Measurements from ENCODE around the gene INSR. TPM values are rescaled to one million over a fixed set of nuclear protein-coding genes. Genes with fewer than 3 reads are reported as not detected.

INSR gene
- total RNA-seq, 4 donors from 2014 or later, result 134 to 252 (median 164) TPM

DNA sequence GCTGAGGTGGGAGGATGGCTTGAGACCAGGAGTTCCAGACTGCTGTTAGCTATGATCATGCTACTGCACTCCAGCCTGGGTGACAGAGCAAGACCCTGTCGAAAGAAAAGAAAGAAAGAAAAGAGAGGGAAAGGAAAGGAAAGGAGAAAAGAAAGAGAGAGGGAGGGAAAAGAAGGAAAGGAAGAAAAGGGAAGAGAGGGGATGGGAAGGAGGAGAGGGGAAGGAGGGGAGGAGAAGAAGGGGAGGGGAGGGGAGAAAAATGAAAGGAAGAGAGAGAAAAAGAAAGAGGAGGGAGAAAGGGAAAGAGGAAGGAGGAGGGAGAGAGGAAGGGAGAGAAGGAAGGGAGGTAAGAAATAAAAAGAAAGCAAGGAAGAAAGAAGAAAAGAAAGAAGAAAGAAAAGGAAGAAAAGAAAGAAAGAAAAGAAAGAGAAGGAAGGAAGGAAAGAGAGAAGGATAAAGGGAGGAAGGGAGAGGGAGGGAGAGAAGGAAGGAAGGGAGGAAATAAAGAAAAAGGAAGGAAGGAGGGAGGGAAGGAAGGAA is 44.1 kb downstream of the INSR start:
- TF ChIP-seq EP300 (IDR thresholded peaks at IDR 0.05; ENCODE audit: low read depth), result no peak
- TF ChIP-seq, protein P1, sequence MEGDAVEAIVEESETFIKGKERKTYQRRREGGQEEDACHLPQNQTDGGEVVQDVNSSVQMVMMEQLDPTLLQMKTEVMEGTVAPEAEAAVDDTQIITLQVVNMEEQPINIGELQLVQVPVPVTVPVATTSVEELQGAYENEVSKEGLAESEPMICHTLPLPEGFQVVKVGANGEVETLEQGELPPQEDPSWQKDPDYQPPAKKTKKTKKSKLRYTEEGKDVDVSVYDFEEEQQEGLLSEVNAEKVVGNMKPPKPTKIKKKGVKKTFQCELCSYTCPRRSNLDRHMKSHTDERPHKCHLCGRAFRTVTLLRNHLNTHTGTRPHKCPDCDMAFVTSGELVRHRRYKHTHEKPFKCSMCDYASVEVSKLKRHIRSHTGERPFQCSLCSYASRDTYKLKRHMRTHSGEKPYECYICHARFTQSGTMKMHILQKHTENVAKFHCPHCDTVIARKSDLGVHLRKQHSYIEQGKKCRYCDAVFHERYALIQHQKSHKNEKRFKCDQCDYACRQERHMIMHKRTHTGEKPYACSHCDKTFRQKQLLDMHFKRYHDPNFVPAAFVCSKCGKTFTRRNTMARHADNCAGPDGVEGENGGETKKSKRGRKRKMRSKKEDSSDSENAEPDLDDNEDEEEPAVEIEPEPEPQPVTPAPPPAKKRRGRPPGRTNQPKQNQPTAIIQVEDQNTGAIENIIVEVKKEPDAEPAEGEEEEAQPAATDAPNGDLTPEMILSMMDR (IDR thresholded peaks at IDR 0.05), result no peak
- no peak for TF ChIP-seq POLR2A (IDR thresholded peaks at IDR 0.05)
- no peak for TF ChIP-seq POLR2AphosphoS5 (IDR thresholded peaks at IDR 0.05)
- Histone ChIP-seq H3K27ac (no peak overlapping the region), H3K9me3 (no peaks in the 10 kb centered on the region), H3K36me3 (no peaks in the 10 kb centered on the region), H3K4me1 (peaks cover 0 to 13% (median 7%) of the 10 kb centered on the region in 4 donors), H3K27me3 (no peaks in the 10 kb centered on the region), H3K4me3 (no peak overlapping the region)
- DNase-seq, result no peak
- intact Hi-C loops (cut with DNase I; ENCODE audit: low total_unique reads), result no loop called here
- in situ Hi-C loops (cut with MboI; ENCODE audit: low pct_ligation_motif_present in 1 of 4, low pct_unique_long_range_greater_than_20kb in 1 of 4, low sequenced_read_pairs in 3 of 4), result no loop called here
- 56 to 84% methylated on average over 1 of the region's 1 CpG for WGBS, 2 donors (ENCODE audit: low coverage in 1 of 2)

GRCh38 chr19:7247155-7247554 is 47.1 kb downstream of the INSR start:
- WGBS, 2 donors (ENCODE audit: low coverage in 1 of 2), result 38 to 41% methylated on average over 3 to 4 of the region's 4 CpGs
- H3K36me3 ChIP-seq, result no peaks in the 10 kb centered on the region
- no peaks in the 10 kb centered on the region for H3K9me3 ChIP-seq
- intact Hi-C loops (cut with DNase I; ENCODE audit: low total_unique reads), result no loop called here
- H3K4me3 ChIP-seq, result no peak overlapping the region
- no peaks in the 10 kb centered on the region for H3K27me3 ChIP-seq
- DNase-seq, result peak; percentile 44
- in situ Hi-C loops (cut with MboI; ENCODE audit: low pct_ligation_motif_present in 1 of 4, low pct_unique_long_range_greater_than_20kb in 1 of 4, low sequenced_read_pairs in 3 of 4), result no loop called here
- H3K4me1 ChIP-seq, result peaks cover 0 to 16% (median 7%) of the 10 kb centered on the region in 4 donors
- TF ChIP-seq POLR2A (IDR thresholded peaks at IDR 0.05), result no peak
- TF ChIP-seq POLR2AphosphoS5 (IDR thresholded peaks at IDR 0.05), result no peak
- TF ChIP-seq, protein P1 (IDR thresholded peaks at IDR 0.05), result no peak
- TF ChIP-seq EP300 (IDR thresholded peaks at IDR 0.05; ENCODE audit: low read depth), result no peak
- H3K27ac ChIP-seq, result peak overlapping the region; percentile 39 to 66 (median 62)

DNA sequence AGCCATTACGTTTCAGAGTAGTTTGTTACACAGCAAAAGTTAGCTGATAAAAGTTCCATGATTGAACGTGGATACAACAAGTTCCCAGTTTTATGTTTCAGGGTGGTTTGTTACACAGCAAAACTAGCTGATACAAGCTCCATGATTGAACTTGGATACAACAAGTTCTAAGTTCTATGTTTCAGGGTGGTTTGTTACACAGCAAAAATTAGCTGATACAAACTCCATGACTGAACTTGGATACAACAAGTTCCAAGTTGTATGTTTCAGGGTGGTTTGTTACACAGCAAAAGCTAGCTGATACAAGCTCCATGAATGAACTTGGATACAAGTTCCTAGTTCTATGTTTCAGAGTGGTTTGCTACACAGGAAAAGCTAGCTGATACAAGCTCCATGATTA is 47.6 kb downstream of the INSR start:
- intact Hi-C loops (cut with DNase I; ENCODE audit: low total_unique reads) (no loop called here), in situ Hi-C loops (cut with MboI; ENCODE audit: low pct_ligation_motif_present in 1 of 4, low pct_unique_long_range_greater_than_20kb in 1 of 4, low sequenced_read_pairs in 3 of 4) (no loop called here)
- Histone ChIP-seq H3K27me3 (no peaks in the 10 kb centered on the region), H3K4me3 (no peak overlapping the region), H3K27ac (peak overlapping the region; percentile 39 to 66 (median 62)), H3K36me3 (no peaks in the 10 kb centered on the region), H3K9me3 (no peaks in the 10 kb centered on the region), H3K4me1 (peaks cover 0 to 15% (median 7%) of the 10 kb centered on the region in 4 donors)
- WGBS, 2 donors (ENCODE audit: low coverage in 1 of 2), result 84 to 93% methylated on average over 2 of the region's 2 CpGs
- no peak for DNase-seq
- TF ChIP-seq POLR2AphosphoS5 (IDR thresholded peaks at IDR 0.05) (no peak), POLR2A (IDR thresholded peaks at IDR 0.05) (no peak), EP300 (IDR thresholded peaks at IDR 0.05; ENCODE audit: low read depth) (no peak)
- TF ChIP-seq, protein P1 (IDR thresholded peaks at IDR 0.05), result no peak

DNA sequence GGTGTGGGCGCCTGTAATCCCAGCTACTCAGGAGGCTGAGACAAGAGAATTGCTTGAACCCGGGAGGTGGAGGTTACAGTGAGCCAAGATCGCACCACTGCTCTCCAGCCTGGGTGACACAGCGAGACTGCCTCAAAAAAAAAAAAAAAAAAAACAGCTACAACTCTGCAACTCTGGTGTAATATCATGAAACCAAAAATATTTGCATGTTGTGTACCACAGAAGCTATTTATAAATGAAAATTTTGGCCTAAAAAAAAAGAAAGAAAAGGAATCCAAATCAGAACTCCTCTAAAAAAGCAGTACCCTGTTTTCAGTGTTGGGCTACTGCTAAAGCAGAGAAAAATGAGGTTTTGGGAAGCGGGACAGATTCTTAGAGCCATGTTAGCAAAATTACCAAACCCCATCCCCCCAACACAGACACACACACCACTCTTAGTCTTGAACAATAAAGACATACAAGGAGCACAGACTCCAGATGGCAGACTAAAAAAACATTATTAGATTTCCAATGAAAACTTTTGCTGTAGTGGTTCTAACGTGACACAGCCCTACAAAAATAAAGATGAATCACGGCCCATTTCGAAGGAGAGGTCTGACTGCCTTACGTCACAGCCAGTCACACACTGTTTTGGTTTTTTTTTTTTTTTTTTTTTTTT is 51.5 kb downstream of the INSR start:
- DNase-seq, result no peak
- Histone ChIP-seq H3K4me3 (no peak overlapping the region), H3K4me1 (peaks cover 0 to 6% (median 3%) of the 10 kb centered on the region in 4 donors), H3K27ac (peak overlapping the region; percentile 45 to 83 (median 58)), H3K27me3 (no peaks in the 10 kb centered on the region), H3K36me3 (no peaks in the 10 kb centered on the region), H3K9me3 (no peaks in the 10 kb centered on the region)
- TF ChIP-seq EP300 (IDR thresholded peaks at IDR 0.05; ENCODE audit: low read depth) (no peak), POLR2A (IDR thresholded peaks at IDR 0.05) (no peak), POLR2AphosphoS5 (IDR thresholded peaks at IDR 0.05) (no peak)
- TF ChIP-seq, protein P1 (IDR thresholded peaks at IDR 0.05), result no peak
- intact Hi-C loops (cut with DNase I; ENCODE audit: low total_unique reads) (no loop called here), in situ Hi-C loops (cut with MboI; ENCODE audit: low pct_ligation_motif_present in 1 of 4, low pct_unique_long_range_greater_than_20kb in 1 of 4, low sequenced_read_pairs in 3 of 4) (no loop called here)
- WGBS, 2 donors (ENCODE audit: low coverage in 1 of 2), result 45 to 64% methylated on average over 7 to 9 of the region's 9 CpGs

Measured in transverse colon (tissue), 4 donors.